HG03060 (cell line): ENCODE measurements around the gene VIPR2.
"Not testable (repeated sequence)": the region's sequence is repeated elsewhere in the genome, so short reads cannot be mapped to it uniquely, and the experiment has no call there.

Source experiments
- ATAC-seq: cut with Tn5 transposase; IDR thresholded peaks from one replicate; pipeline ENCODE4 v1.9.1; 2021; ENCODE audit warnings: low read depth, moderate number of reproducible peaks; ENCODE audit not compliant: unreplicated experiment

Gene VIPR2

DNA sequence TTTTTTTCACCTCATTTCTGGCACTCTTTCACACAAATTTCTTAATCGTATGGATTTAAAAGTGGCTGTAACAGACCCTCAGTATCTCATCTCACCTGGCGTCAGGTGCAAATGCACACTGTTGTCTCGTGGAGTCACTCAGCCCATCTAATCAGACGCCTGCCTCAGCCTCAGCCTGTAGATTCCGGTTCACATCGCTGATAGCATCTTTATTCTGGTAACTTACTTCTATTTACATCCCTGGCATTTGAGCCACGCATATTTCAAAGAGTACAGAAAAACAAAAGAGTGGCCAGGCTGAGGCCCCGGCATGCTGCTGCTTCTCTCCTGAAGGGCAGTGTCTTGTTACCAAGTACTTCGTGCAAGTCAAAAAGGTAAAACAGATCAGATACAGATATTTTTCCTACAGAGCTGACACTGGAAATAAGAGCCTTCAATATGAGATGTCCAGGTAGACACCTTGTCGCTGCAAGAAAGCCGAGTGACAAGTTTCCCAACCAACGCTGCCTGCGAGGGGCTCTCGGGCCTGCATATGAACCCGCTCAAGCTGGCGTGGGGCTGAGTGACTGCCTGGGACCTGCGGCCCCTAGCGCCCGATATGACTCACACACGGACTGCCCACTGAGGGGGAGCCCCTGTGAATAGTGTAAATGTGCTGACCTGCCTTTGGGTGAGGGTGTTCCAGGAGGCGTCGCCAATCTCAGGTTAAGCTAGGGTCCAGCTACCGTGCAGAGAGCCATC is 4.3 kb downstream of the VIPR2 start:
- no peak for ATAC-seq

DNA sequence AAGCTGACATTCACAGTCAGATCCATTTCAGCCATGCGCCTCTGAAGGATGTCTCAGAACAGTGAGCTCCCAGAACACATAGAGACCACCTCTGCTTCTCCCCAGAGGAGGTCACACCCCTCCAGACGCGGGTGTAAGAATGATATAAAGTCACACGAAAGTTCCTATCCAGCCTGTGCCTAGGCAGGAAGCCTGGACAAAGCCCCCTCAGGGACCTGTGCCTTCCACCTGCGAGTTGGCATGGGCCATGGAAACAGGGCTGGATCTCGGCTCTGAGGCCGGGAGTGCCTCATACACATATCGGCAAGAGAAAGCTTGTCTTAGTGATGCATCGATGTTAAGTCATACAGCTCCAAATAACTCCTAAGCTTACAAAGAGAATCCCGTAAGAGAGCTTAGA is 5.0 kb downstream of the VIPR2 start:
- ATAC-seq = no peak

DNA sequence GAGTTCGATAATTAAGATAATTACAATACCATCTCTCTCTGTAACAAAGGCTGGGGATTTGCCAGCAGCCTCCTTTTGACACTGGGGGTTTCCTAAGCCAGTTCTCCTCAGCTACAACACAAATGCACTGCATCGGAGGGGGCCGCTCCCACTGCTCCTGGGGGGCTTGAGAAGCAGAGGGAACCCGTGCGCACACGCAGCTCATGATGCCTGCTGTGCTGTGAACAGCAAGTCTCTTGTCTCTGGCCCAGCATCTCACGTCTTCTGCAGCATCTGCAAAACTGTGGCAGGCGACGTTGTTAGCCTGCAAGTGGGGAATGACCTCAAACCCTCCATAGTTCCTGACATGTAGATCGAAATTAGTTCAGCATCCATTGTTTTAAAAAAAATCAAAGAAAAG is 5.5 kb downstream of the VIPR2 start:
- no peak for ATAC-seq

DNA sequence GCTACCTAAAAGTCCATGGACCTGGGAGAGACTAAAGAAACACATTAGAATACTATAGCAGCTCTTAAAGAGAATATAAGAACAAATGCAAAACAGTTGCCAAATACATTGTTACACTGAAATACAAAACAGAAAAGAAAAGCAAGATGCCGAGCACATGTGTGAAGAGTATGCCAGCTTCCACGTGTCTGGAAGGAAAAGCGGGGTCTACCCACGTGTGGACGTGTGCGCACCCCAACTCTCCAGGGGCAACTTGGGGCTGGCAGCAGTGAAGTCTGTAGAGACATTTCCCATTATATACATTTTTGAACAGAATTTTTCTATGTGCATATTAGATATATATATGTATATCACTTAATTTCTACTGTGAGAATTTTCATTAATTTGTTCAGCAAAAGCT is 6.2 kb downstream of the VIPR2 start:
- ATAC-seq = no peak

DNA sequence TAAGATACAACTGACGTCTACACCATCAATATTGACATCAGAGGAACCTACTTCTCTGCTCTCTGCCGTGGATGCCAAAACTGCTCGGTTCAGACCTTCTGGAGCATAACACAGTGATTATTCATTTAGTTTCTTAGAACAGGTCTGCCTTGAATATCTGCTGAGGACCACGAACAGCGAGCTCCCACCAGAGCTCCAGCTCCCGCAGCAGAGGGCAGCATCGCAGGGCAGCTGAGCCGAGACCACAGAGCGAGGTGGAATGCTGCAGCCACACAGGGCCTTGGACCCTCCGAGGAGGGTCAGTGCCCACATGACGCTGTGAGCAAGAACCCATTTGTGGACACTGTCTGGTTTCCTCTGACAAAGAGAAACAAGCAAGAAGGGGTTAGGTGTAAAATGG is 6.8 kb downstream of the VIPR2 start:
- ATAC-seq = no peak

DNA sequence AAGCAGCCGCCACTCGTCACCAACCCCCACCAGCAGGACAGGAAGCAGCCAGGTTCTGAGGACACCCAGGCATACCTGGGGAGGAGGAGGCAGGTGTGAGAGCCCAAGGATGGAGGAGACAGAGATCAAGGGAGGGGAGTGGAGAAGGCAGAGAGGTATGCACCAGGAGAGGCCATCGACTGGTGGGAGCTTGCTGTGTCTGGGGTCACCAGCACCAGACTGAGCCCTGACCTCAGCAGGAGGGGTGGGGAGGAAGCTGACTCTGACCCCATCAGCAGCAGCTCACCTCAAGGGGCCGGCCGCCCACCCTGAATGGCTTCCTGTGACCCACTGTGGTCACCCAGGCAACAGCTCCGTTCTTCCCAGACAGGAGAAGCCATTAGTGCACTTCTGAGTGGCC is 7.8 kb downstream of the VIPR2 start:
- ATAC-seq = no peak

DNA sequence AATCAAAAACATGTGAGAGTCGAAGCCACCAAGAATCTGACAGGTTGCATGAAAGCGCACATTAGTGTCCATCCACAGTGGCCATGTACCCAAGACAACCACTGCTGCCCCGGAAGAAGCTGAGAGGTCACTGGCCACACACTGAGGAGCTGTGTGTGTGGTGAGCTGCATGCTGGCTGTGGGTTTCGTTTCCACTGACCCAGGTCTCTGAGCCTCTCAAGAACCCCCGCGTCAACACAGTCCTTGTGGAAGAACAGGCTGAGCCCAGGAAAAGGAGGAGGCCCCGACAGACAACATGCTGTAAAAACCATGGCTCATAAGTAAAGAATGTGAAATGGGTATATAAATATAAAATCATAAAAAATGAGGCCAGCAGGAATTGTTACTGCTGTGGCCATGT is 8.2 kb downstream of the VIPR2 start:
- no peak for ATAC-seq

DNA sequence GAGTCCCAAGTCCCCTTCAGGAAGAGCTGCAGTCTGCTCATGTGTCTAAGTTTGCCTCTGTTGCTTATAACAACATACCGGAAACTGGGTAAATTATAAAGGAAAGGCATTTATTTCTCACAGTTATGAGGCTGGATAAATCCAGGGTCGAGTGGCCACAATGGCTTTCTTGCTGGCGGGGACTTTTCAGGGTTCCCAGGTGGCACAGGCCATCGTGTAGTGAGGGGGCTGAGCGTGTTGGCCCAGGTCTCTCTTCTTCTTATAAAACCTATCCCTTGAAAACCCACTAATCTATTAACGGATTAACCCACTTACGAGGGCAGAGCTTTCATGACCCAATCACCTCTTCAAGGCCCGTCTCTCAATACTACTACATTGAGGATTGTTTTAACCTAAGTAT is 8.7 kb downstream of the VIPR2 start:
- ATAC-seq = no peak

DNA sequence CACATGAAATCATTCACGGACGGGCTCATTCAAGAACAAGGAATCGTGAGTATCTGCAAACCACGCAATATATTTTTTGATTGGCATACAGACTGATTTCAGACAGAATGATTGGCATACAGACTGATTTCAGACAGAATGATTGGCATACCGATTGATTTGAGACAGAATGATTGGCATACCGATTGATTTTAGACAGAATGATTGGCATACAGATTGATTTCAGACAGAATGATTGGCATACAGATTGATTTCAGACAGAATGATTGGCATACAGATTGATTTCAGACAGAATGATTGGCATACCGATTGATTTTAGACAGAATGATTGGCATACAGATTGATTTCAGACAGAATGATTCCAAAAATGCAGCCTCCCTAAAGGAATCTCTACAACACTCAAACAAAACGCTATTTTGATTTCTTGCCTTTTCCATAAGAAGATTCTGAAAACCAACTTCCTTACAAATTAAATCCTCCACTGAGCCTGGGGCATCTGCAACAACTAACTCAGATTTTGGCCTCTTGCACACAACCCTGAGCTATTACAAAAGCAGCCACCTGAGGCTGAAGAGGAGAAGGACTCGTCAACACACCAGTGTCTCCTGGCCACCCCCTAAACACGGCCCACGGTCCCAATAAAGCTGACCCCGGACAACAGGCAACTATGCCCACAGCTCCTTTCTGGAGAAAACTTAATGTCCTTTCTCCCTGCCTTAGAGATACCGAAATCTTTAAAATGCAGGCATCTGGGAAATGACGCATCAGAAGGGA is 11.8 kb downstream of the VIPR2 start:
- ATAC-seq = not testable (repeated sequence)

DNA sequence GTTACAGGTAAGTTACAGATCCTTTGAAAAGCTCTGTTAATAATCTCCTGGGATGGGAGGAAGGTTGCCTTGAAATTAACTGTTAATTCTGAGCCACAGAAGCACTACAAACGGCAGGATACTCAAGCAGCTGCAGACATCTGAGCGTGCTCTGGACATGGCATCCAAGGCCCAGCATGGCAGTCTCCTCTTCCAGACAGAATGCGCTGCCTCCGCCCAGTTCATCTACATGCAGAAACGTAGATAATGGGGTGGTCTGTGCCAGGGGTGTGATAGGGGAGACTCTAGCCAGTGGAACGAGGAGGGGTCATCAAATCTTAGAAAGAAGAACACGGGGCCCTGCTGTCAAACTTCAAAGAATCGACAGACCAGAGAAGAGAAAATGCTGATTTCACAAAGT is 13.8 kb downstream of the VIPR2 start:
- no peak for ATAC-seq

DNA sequence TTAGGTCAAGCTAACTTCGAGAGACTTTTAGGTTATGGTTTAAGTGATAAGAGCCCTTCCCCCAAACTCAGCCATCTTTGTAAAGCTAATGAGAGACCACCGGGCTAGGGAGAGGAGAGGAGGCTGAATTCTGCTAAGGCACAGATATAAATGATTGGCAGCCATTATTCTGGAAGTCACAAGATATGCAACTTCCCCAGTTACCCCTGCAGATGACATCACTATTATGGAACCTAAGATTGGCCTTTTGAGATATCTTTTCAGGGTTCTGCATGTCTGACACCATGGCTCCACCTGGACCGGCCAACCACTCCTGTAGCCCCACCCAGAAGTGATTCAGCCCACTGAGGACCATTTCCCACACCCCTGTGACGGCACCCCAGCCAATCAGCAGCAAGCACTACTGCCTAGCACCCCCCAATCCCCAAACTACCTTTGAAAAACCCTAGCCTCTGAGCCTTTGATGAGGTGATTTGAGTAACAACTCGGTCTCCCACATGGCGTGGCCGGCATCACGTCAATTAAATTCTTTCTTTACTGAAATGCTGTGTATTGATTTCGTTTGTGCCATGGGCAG is 14.4 kb downstream of the VIPR2 start:
- no peak for ATAC-seq

DNA sequence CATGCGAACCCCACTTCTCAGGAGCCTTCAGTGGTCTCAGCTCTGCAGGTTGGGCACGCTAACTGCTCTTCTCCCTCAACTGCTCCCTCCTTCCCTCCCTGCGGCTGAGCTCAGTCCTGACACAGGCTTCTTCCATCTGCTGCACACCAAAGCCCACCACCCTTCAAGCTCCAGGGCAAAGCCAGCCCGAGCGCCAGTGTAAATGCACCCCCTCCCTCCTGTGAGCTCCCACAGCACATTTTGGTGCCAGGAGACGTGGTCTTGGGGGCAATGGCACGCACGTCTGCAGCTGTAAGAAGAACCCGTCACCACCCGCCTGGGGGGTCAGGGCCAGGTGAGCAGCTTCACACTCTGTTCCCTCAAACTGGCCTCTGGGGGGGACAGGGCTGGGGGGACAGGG is 15.9 kb downstream of the VIPR2 start:
- ATAC-seq = no peak

DNA sequence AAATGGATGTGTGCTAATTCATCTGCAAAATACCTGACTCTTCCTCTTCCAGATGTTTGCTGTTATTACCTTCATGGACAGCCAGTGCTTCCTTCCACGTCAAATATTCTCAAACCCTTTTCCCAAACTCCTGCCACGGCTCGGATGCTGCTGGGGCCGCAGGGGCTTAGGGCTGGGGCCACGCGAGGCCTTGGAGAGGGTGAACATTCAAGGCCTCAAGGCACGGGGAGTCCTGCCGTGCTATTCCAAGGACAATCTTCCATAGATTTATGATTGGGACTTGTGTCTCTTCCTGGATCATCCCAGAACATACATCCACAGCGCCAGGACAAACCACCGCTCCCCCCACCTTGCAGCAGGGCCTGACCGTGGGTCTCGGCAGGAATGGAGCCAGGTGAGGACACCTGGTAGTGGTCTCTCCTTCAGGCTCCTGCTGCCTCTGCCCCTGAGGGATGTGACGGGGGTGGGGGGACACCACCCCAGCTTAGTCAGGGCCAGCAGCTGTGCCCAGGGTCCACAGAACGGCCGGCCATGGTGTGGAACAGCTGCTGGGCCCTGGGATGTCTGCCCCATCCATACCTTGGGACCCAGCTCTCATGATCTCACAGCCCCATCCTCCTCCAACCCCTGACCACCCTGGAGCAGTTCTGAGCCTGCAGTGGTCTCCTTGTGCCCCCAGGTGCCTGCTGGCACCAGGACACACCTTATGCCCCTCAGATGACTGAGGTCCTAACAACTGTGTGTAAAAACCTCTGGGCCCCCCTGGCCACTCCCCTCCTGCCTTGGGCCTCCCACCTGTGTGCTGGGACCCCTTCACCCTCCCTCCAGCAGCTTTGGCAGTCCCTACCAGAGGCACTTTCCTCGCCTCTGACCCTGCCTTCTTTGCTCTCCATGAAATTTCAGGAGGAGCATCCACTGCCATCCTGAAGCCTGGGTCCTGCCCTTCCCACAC is 16.7 kb downstream of the VIPR2 start:
- ATAC-seq = no peak

DNA sequence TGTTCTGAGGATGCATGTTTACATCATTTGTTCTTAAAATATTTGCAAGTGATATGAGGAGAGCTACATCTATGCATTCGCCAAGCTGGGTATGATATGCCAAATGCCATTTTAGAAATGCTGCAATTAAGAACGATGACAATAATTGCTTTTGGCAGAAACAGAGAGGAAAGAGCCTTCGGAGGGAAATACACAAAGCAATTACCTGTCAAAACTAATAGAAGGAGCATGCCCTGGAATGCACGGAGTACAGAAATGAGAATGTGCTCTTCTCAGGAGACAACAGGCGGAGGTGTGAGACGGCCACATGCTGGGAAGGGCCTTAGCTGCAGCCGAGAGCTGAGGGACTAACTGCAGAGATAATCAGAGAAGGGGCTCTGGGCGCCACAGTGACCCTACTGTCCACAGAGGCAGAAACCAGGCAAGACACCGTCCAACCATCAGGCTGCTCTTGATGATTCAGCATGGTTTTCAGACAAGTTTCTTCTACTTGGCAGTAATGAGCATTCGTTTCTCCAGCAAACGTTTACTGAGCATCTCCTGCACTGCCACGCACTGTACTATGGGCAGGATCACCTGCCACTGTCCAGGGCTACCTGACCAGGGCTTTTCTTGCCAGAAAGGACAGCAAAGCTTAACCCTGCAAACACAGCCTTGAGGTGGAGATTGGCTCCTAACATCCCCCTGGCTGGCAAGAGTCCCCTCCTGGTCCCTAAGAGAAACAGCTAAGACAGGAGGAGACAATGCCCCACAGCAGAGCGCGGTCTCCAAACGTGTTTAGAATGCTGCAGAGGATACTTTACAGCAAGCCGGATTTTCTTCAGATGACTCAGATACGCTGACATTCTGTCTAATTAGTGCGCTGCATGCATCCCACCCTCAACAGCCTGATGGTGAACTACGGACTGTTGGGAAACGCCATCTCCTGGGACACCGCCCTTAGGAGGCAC is 18.1 kb downstream of the VIPR2 start:
- ATAC-seq = no peak

DNA sequence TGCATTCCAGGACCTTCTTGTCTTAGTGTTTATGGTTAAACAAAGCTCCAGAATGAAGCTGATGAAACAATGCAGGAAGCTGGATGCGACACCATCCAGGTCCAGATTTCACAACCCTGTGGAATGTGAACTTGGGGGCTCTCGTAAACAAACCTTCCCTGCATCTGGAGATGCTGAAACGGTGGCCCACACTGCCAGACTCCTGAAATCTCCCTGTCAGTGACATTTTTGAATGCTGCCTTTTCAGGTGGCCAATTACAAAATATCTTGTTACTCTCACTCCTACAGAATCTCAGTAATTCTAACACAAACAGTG is 18.8 kb downstream of the VIPR2 start:
- ATAC-seq = no peak

DNA sequence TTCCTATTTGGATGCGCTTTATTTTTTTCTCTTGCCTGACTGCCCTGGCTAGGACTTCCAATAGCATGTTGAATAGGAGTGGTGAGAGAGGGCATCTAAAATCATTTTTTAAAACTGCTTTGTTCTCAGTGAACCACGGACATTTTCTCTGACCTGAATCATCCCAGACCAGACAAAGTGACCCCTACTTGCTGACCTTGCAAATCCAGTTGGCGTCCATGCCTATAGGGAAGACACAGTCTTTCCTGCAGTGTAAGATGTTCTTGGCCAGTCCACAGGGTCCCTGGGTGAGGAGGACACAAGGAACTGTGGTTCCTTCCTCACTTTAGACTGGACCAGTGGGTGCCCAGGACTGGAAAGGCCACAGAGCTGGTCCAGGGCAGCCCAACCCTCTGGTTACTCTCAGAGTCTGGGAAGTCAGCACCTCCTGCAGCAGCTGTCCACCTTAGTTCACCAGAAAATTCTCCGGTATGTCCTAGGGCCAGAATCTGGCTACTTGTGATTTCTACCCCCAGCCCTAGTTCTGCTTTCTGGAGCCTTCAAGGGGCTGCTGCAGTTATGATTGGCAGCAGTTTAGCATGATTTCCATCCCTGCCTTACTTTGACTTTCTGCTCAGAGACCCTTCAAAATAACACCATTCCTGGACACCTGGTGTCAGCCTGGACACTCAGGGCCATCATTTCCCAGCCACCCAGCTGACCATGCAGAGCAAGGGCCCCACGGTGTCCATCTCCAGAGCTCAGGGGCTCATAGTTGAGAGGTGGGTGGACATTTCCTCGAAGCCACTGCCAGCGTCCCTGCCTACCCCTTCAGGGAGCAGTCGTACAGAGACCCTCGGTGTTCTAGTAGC is 19.3 kb downstream of the VIPR2 start:
- no peak for ATAC-seq

DNA sequence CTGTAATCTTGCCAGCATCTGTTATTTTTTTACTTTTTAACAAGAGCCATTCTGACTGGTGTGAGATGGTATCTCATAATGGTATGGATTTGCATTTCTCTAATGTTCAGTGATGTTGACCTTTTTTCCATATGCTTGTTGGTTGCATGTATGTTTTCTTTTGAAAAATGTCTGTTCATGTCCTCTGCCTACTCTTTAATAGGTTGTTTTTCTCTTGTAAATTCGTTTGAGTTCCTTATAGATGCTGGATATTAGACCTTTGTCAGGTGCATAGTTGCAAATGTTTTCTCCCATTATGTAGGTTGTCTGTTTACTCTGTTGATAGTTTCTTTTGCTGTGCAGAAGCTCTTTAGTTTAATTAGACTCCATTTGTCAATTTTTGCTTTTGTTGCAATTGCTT is 20.9 kb downstream of the VIPR2 start:
- ATAC-seq = not testable (repeated sequence)

DNA sequence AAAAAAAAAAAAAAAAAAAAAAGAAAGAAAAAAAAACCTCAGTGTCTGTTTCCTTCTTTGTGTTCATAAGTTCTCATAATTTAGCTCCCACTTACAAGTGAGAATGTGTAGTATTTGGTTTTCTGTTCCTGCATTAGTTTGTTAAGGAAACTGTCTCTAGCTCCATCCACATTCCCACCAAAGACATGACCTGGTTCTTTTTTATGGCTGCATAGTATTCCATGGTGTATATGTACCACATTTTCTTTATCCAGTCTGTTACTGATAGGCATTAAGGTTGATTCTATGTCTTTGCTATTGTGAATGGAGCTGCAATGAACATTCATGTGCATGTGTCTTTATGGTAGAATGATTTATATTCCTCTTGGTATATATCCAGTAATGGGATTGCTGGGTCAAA is 21.4 kb downstream of the VIPR2 start:
- not testable (repeated sequence) for ATAC-seq

DNA sequence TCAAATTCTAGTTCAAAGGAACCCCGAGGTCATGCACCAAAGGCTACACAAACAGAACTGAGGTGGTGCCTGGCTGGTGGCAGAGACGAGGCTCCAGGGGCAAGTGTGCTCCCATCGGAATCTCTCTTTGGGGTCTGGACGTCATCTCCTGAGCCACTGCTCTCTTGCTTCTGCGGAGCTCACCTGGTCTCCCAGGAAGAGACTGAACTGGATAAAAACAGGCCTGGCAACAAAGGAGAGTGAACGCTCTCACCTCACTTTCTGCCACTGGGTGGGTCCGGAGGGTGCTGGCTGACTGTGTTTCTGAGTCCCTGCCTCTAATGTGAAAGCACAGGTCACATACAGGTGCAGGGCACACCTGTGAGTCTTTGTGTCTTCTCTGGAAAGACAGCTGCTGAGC is 22.4 kb downstream of the VIPR2 start:
- no peak for ATAC-seq
